Epidermal melanocyte (primary cell): ENCODE results near the gene SFXN1.
"Not testable (repeated sequence)": the region's sequence is repeated elsewhere in the genome, so short reads cannot be mapped to it uniquely, and the experiment has no call there.

Experiments
- DNase-seq: peaks from one replicate; pipeline ENCODE4 v3.0.0; 2011; ENCODE audit warnings: low spot score; ENCODE audit not compliant: insufficient read length

The SFXN1 gene

DNA sequence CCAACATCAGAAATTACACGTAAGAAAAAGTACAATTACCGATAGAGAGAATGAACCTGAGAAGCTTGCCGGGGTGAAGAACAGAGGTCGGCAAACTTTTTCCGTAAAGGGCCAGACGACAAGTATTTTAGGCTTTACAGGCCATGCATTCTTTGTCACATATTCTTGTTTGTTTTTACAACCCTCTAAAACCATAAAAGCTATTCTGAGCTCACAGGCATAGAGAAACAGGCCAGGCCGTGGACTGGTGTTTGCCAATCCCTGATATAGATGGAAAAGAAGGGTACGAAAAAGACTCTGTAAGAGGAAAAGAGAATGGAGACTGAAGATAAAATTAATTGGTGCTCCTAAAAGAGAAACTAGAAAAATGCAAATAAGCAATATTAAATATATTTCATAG lies 15.4 kb downstream of the SFXN1 start:
- DNase-seq = no peak

DNA sequence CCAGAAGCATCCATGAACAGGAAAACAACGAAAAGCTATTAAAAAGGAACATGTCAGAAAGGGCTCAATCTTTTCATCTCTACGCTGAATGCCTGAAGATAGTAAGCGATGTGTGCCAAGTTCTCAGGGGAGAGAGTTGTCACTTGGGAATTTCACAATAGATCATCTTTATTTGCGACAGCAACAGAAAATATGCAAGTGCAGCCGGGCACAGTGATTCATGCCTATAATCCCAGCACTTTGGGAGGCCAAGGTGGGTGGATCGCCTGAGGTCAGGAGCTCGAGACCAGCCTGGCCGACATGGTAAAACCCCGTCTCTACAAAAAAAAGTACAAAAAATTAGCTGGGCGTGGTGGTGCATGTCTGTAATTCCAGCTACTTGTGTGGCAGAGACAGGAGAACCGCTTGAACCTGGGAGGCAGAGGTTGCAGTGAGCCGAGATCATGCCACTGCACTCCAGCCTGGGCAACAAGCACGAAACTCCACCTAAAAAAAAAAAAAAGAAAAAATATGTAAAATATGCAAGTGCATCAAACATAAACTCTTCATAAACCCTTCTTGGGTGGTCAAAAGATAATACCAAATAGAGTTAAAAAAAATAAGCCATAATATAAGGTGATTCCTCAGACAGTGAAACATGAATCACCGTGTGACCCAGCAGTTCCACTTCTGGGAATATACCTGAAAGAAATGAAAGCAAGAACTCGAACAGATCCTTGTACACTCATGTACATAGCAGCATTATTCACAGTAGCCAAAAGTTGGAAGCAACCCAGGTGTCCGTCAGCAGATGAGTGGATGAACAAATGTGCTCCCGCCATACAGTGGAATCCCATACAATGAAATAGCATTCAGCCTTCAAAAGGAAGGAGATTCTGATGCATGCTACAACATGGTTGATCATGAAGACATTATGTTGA lies 16.2 kb downstream of the SFXN1 start:
- DNase-seq = no peak

DNA sequence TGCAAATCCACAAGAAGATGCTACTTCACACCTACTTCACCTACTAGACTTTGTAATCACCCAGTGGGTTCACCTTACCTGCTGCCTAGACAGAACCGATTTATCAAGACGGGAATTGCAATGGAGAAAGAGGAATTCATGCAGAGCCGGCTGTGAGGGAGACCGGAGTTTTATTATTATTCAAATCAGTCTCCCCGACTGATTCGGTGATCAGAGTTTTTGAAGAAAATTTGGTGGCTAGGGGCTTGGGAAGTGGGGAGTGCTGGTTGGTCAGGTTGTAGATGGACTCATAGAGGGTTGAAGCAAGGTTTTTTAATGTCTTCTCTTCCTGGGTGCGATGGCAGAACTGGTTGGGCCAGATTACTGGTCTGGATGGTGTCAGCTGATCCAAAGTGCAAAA lies 23.4 kb downstream of the SFXN1 start:
- DNase-seq = no peak

DNA sequence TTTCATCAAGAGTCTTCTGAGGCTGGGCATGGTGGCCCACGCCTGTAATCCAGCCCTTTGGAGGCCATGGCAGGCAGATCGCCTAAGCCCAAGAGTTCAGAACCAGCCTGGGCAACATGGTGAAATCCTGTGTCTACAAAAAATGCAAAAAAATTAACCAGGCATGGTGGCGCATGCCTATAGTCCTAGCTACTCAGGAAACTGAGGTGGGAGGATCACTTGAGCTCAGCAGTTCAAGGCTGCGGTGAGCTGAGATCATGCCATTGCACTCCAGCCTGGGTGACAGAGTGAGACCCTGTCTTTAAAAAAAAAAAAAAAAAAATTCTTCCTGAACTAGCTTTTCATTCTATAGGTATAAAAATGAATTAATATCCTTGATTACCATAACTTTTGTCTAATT lies 29.3 kb downstream of the SFXN1 start:
- DNase-seq = not testable (repeated sequence)

DNA sequence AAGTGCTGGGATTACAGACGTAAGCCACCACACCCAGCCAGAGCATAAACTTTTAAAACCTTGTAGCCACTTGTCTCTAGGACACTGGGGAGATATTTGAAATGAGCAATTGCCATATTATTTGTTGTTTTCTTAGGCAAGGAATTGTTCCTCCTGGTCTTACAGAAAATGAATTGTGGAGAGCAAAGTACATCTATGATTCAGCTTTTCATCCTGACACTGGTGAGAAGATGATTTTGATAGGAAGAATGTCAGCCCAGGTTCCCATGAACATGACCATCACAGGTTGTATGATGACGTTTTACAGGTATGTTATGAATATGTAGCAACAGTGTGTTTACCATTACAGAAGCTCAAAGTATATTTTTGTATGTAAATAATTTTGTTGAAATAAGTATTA lies 30.5 kb downstream of the SFXN1 start:
- DNase-seq = no peak

DNA sequence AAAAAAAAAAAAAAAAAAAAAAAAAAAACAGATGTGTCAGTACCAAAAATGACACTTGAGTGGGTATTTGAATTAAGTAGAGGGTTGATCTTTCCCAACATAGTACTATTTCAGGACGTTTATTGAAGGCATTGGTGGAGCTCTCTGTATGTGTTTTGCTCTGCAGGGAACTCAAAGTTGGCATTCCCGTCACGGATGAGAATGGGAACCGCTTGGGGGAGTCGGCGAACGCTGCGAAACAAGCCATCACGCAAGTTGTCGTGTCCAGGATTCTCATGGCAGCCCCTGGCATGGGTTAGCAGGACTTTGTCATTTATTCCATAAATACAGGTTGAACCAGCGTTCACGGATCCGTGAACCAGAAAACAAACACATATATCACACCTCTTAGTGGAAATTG lies 34.9 kb downstream of the SFXN1 start:
- no peak for DNase-seq

DNA sequence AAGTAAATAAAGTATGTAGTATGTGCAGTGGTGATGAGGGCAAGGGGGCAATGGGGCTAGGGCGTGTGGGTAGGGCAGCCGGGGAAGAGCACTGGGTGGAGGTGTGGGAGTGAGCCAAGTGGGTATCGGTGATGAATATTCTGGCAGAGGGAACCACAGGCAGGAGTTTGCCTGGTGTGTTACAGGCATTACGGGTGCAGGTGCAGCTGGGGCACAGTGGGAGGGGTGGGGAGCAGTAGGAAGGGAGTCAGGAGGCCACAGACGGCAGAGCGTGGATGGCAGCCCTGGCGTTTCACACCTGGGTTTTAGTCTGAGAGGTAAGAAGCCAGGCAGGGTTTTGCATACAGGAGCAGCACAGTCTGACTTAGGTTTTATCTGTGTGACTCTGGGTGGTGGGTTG lies 35.4 kb downstream of the SFXN1 start:
- DNase-seq = no peak

DNA sequence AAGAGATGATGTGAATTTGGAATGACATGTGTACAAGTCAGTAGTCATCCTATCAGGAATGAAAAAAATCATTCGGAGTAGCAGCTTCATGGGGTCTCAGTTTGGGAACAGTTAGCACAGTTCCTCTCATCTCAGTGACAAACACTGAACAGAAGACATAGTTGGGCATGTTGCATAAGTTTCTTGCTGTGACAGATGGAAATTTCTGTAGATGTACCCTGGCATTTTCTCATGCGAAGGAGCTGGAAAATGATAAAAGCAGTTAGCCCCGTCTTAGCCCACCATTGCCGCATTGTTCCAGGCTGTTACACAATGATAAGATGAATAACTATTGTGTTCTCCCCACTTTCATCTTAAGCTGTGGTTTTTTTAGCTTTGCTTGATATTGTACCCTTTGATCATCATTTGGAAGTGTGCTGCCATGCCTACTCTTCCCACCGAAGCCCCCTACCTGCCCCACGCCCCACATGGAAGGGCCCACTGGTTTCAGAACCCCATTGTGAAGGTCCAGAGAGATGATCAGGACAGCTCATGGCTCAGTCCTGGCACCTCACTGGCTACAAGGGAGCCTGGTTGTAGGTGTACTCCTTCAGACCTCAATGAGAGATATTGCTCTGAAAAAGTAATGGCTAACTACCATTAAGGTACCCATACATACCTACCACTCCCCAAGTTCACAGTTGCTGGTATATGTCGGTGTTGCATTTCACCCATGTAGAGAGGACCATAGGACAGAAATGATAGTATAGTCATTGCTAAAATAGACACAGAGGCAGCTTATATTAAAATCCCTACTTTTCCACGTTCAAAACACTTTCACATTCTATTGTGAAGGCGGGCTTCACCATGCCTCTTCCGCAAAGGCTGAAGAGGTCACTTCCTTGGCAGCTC lies 38.8 kb downstream of the SFXN1 start:
- DNase-seq = no peak

DNA sequence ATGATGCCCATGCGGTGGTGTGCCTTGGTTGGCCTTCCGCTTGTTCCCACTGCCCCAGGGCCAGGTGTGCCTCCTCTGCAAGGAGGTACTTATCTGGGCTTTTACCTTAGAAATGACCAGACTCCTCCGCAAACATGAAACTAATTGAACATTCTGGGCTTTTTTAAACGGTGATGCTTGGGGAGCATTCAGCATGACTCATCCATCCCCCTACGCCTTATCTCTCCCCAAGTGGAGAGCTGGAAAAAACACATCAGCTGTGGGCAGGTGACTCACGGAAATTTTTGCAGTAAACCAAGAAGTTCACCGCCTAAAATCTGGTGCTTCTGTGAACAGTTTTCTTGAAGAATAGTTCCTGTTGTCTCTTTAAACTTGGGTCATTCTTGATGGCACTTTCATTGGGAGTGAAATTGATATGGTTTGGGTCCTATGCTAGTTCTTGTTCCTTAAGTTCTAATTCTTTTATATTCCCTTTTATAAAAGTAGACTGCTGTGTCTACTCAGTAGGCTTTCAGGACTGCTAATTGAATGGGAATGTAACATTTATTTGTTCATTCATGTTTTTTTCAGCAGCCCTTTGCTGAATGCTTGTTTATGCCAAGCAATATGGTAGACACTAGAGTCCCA lies 39.6 kb downstream of the SFXN1 start:
- no peak for DNase-seq

DNA sequence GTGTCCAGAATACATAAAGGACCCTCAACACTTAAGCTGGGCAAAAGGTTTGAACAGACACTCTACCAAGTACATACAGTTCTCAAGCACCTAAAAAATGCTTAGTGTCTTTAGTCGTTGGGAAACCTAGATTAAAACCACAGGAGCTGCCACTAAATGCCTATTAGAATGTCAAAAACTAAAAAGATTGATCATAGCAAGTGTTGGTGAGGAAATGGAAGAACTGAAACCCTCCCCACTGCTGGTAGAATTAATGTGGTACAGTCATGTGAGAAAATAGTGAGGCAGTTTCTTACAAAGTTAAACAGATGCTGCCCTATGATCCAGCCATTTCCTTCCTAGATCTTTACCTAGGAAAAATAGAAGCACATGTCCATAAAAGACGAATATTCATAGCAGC lies 40.6 kb downstream of the SFXN1 start:
- no peak for DNase-seq

DNA sequence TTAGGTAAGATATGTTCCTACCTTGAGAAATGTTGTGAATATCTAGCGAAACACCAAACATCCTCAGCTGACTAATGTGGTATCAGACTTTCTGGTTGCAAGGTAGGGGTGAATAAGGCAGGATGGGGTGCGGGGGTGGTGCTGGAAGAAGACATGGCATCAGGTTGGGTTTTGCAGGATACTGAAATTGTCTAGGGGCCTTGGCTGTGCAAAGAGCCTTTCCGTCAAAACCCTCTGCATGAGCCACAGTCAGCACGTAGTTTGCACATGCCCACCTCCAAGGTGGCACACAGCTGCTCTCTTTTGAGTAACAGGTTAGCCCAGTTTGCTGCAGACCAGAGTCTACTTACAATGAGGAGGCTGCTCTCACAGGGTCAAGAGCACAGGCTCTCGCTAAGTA lies 42.0 kb downstream of the SFXN1 start:
- no peak for DNase-seq

DNA sequence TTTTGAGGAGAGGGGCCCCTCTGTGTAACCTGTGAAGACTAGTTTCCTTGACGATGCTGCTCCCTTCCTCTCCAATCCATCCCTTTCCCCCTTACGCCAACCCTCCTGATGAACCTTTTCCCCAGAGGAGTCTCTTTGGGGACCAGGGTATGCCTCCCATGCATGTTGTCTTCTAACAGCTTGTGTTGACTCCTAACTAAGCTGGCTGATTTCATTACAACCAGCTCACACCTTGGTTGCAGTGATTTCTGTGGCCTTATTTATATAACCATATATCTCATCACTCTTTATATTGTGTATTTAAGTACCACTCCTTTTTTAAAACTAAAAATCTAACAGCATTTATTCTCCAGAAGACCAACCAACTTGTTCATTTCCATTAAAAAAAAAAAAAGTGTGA lies 42.5 kb downstream of the SFXN1 start:
- no peak for DNase-seq

DNA sequence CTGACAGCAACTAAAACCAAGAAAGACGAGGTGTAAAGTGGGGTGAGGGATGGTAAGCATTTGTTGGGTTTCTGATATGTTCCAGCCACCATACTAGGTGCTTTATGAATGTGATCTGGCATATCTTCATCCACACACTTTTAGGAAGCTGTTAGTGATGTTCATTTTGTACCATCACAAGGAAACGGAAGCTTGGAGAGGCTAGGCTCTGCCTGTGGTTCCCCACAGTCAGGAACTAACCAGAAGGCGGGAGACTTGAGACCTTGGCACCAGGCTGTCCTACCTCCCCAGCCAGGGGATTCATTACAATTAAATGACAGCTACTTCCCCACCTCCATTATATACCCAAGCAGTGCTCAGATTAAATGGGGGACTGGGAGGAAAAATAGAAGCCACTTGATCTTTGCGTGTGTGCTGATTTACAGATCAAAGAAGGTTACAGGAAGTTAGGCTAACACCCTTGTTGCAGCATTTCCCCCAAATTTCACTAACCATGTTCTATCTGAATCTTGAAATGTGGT lies 43.0 kb downstream of the SFXN1 start:
- no peak for DNase-seq

DNA sequence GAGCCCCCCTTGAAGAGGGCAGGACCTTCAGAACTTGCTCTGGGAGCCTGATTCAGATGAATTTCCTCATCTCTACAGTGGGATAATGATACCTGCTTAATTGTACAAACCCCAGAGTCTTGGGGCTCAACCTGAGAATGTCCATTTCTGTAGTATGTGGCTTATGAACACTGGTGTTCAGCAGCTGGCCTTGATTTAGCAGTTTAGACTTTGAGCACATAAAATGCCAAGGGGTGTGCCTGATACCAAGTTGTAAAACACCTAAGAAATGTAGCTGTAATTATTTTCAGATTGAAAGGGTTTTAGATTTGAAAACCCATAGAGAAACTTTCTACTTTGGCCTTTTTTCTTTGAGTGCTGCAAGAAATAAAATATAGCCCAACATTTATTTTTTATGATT lies 44.9 kb downstream of the SFXN1 start:
- no peak for DNase-seq

DNA sequence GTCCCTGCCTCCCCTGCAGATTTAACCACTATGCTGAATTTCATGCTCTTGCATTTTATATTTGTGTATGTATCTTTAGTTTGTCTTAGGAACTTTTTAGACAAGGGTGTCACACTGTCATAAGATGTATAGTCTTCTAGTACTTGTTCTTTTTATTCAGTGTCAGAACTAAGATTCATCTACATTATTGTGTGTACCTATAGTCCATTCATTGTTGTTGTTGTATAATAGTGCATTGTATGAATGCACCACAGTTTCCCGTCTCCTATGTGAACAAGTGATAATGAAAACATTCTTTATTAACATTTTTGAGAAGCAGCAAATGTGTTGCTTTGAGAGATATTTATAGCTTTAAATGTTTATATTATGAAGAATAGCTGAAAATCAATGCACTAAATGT lies 45.9 kb downstream of the SFXN1 start:
- no peak for DNase-seq

DNA sequence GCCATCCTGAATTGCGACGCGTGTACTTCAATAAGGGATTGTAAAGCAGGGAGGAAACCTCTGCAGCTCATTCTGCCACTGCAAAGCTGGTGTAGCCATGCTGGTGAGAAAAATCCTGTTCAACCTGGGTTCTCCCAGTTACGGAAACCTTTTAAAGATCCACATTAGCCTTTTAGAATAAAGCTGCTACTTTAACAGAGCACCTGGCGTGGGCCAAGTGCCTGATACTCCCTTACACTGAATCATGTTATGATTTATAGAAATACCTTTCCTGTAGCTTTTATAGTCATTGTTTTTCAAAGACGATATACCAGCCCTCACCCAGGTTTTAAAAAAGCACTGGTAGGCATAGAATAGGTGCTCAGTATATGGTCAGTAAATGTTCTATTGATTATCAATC lies 48.3 kb downstream of the SFXN1 start:
- DNase-seq = no peak

DNA sequence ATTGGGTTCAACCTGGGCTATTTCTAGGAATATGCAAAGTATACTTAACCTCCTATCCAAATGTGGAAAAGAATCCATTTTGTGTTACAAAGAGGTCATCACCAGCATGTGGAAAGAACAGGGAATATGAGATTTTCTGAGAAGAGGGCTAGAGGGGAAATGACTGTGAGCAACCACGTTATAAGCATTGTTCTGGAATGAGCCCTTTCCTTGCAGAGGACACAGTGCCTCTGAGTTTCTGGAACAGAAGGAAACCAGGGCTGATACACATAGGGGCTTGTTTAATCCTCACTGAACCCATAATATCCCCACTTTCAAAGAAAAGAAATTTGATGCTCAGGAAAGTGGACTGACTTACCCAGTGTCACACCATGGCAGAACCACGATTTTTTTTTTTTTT lies 53.0 kb downstream of the SFXN1 start:
- no peak for DNase-seq

DNA sequence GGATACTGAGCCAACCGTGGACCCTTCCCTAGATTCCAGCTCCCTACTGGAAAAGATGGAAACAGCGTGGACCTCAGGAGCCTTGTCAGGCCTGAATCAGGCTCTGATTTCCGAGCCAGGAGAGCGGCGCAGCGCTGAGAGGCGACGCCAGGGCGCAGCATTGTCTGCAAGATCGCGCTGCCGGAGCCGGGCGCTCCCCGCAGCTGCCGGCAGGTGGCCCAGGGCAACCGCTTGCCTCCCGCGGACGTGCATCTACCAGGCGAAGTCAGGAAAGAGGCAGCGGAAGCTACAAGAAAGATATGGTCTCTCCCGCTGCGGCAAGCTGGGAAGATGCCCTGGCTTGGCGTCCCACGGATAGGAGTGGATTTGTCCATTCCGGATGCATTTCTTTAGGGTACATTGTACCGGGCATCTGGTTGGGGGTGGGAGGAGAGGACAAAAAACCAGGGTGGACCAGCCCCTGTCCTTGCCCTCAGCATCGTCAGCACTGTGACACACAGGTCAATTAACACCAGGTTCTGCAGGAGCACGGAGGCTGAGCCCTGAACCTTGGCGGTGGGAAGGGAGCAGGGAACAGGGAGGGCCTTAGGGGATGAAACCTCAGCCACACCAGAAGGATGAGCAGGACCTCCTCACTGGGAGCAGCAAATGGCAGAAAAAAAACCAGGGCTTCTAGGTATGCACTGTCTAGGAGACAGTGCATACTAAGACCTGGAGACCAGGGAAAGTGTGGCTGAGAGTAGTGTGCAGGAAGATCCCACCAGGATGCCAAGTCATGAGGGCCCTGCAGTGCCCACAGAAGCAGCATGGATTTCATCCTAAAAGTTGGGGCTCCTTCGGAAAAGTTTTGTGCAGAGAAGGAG lies 55.9 kb downstream of the SFXN1 start:
- peak; percentile 54 for DNase-seq

DNA sequence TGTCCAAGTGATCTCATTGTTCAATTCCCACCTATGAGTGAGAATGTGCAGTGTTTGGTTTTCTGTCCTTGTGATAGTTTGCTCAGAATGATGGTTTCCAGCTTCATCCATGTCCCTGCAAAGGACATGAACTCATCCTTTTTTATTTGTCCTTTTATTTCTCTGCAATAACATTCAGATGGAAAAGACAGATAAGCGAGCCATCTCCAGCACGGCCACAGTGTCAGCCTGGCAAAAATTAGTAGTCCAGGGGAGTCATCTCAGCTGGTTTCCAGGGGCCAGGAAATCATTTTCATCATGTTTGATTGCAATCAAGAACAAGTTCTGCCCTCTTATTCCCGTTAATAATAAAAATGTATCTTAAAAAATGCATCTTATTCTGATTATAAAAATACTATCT lies 57.0 kb downstream of the SFXN1 start:
- not testable (repeated sequence) for DNase-seq

DNA sequence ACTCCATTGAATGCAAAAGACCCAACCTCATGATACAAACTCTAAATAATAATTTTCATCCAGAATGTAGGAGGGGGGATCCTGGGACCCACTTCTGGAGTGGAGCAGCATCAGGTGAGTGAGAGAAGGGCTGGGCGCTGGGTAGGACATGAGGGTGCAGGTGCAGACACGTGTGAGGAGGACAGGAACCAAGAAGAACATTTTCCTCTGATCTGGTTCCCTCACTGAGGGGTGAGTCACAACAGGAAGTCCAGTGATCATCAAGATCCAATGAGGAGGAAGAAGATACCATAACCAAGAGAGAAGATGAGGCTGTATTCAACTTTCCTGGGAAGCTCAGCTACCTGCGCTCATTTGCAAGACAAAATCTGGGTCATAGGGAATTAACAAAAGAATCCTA lies 57.4 kb downstream of the SFXN1 start:
- no peak for DNase-seq

DNA sequence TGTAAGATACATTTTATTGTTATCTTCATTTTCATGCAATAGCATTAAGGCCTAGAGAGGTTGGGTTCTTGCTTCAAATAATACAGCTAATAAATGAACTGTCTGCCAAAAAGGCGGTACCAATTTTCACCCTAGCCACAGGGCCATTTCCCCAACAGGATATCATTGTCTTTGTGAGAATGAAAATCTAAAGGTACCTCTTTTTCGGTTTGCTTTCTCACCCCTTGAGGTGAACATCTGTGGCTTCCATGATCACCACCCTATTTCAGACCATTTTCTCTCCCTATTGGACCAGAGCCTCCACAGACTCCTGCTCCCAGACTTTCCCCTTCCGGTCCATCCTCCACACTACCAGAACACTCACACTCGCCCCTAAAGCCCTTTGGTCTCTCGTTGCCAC lies 60.2 kb downstream of the SFXN1 start:
- DNase-seq = no peak
